HUES48 (cell line): Measurements from ENCODE around the gene SPATA16.

ENCODE experiments used
- H3K27ac ChIP-seq: one replicate; pipeline ENCODE4 v1.7.0; 2013; ENCODE audit warnings: low read depth, low read length, inconsistent platforms
- H3K27me3 ChIP-seq: 2 replicates; pipeline ENCODE4 v1.6.1; 2013; ENCODE audit warnings: mild to moderate bottlenecking, low read length; ENCODE audit not compliant: control insufficient read depth, insufficient read depth
- H3K36me3 ChIP-seq: 2 replicates; pipeline ENCODE4 v1.6.1; 2013; ENCODE audit warnings: low read length; ENCODE audit not compliant: control insufficient read depth, insufficient read depth
- H3K4me1 ChIP-seq: 2 replicates; pipeline ENCODE4 v1.6.1; 2013; ENCODE audit warnings: mild to moderate bottlenecking, low read length; ENCODE audit not compliant: control insufficient read depth, insufficient read depth
- H3K4me3 ChIP-seq: 2 replicates; pipeline ENCODE4 v1.5.1; 2013; ENCODE audit warnings: mild to moderate bottlenecking, low read depth, low read length
- H3K9ac ChIP-seq: 2 replicates; pipeline ENCODE4 v1.6.1; 2013; ENCODE audit warnings: mild to moderate bottlenecking, low read depth, low read length, moderate library complexity
- H3K9me3 ChIP-seq: 2 replicates; pipeline ENCODE4 v1.6.1; 2013; ENCODE audit warnings: low read length; ENCODE audit not compliant: control insufficient read depth, insufficient read depth

The SPATA16 gene

DNA sequence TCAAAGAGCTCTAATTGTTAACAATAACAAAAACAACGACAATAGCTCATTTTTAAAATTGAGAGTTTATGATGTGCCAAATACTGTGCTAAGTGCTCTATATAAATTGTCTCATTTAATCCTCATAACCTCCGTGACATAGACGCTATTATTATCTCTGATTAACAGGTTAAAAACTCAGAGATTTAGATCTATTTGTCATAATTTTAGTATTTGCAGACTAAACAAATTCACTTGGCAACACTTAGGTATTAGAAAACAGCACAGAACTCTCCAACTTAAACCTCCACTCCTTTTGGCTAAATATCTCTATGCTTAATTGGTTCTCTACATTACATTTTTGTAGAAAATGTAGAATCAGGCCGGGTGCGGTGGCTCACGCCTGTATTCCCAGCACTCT is 136.4 kb downstream of the SPATA16 start:
- H3K4me3 ChIP-seq: no peak overlapping the region
- peaks cover 36% of the 10 kb centered on the region for H3K4me1 ChIP-seq
- no peaks in the 10 kb centered on the region for H3K27me3 ChIP-seq
- no peaks in the 10 kb centered on the region for H3K9me3 ChIP-seq
- H3K9ac ChIP-seq: no peak overlapping the region
- H3K27ac ChIP-seq: no peak overlapping the region
- no peaks in the 10 kb centered on the region for H3K36me3 ChIP-seq

GRCh38 chr3:173003956-173004355 is 137.1 kb downstream of the SPATA16 start:
- Histone ChIP-seq H3K9ac (no peak overlapping the region), H3K36me3 (no peaks in the 10 kb centered on the region), H3K4me3 (no peak overlapping the region), H3K27me3 (no peaks in the 10 kb centered on the region), H3K9me3 (no peaks in the 10 kb centered on the region), H3K27ac (no peak overlapping the region), H3K4me1 (peaks cover 36% of the 10 kb centered on the region)

GRCh38 chr3:173003471-173003870 is 137.6 kb downstream of the SPATA16 start:
- Histone ChIP-seq H3K4me3 (no peak overlapping the region), H3K27ac (no peak overlapping the region), H3K9ac (no peak overlapping the region), H3K36me3 (no peaks in the 10 kb centered on the region), H3K4me1 (peaks cover 36% of the 10 kb centered on the region), H3K9me3 (no peaks in the 10 kb centered on the region), H3K27me3 (no peaks in the 10 kb centered on the region)

- H3K36me3 ChIP-seq: no peaks in the 10 kb centered on the region
- H3K9me3 ChIP-seq: no peaks in the 10 kb centered on the region
- H3K9ac ChIP-seq: no peak overlapping the region
- no peaks in the 10 kb centered on the region for H3K27me3 ChIP-seq
- H3K27ac ChIP-seq: no peak overlapping the region
- H3K4me3 ChIP-seq: no peak overlapping the region
- peaks cover 36% of the 10 kb centered on the region for H3K4me1 ChIP-seq
Measured at GRCh38 chr3:173001622-173002021, 139.4 kb downstream of the SPATA16 start.

DNA sequence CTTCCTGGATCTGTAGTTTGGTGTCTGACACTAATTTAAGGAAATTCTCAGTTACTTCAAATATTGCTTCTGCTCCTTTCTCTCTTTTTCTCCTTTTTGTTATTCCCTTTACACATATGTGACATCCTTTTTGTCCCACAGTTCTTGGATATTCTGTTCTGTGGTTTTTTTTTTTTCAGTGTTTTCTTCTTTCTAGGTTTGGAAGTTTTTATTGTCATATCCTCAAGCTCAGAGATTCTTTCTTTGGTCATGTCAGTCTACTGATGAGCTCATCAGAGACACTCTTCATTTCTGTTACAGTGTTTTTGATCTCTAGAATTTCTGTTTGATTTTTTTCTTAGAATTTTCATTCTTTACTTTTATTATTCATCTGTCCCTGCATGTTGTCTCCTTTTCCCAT is 140.5 kb downstream of the SPATA16 start:
- H3K4me1 ChIP-seq: peaks cover 36% of the 10 kb centered on the region

DNA sequence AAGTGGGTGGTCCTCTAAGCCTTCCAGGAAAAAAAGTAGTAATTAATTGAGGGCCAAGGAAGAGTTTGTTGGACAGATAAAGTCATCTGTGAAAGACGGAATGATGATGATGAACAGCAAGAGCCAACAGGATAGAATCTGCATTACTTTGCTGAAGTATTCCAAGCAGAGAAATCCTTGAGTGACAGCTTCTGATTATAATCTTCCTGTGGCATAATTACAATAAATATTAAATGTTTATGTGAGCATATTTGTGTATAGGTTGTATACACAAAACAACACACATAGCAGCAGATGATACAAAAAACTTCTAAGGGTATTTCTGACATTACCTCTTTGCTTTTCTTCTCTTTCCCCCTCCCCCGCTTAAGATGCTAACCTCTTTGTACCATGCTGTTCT is 147.6 kb downstream of the SPATA16 start:
- Histone ChIP-seq H3K27me3 (no peaks in the 10 kb centered on the region), H3K27ac (no peak overlapping the region), H3K36me3 (no peaks in the 10 kb centered on the region), H3K9ac (no peak overlapping the region), H3K9me3 (no peaks in the 10 kb centered on the region), H3K4me3 (no peak overlapping the region), H3K4me1 (peaks cover 22% of the 10 kb centered on the region)

More for the DNA sequence above, 140.5 kb downstream of the SPATA16 start:
- Histone ChIP-seq H3K9ac (no peak overlapping the region), H3K27ac (no peak overlapping the region), H3K36me3 (no peaks in the 10 kb centered on the region), H3K27me3 (no peaks in the 10 kb centered on the region), H3K9me3 (no peaks in the 10 kb centered on the region), H3K4me3 (no peak overlapping the region)

GRCh38 chr3:172991424-172991996 is 149.5 kb downstream of the SPATA16 start:
- Histone ChIP-seq H3K4me3 (no peak overlapping the region), H3K4me1 (peaks cover 22% of the 10 kb centered on the region), H3K9me3 (no peaks in the 10 kb centered on the region), H3K27me3 (no peaks in the 10 kb centered on the region), H3K36me3 (no peaks in the 10 kb centered on the region), H3K9ac (no peak overlapping the region), H3K27ac (no peak overlapping the region)

GRCh38 chr3:172989373-172989772 is 151.7 kb downstream of the SPATA16 start:
- no peaks in the 10 kb centered on the region for H3K36me3 ChIP-seq
- H3K4me1 ChIP-seq: peaks cover 22% of the 10 kb centered on the region
- H3K9ac ChIP-seq: no peak overlapping the region
- H3K27ac ChIP-seq: no peak overlapping the region
- H3K27me3 ChIP-seq: no peaks in the 10 kb centered on the region
- no peaks in the 10 kb centered on the region for H3K9me3 ChIP-seq
- no peak overlapping the region for H3K4me3 ChIP-seq

DNA sequence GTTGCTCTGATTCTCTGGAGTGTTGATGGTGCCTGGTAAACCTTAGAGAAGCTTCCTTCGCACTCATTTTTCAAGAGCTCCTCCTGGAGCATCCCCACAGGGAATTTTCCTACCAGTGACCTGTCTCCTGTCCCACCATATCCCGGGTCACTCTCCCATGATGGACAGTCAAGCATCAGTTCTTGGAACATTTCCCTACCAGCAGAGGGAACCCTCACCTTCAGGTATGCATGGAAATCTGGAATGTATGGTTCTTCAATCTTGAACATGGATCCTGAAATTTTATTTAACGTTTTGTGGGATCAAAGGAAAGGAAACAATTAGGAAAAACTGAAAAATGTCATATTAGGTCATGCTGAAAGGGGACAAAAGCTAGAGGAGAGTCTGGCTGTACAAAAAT is 153.8 kb downstream of the SPATA16 start:
- Histone ChIP-seq H3K27me3 (no peaks in the 10 kb centered on the region), H3K4me3 (no peak overlapping the region), H3K9me3 (no peaks in the 10 kb centered on the region), H3K27ac (no peak overlapping the region), H3K4me1 (peaks cover 7% of the 10 kb centered on the region), H3K9ac (no peak overlapping the region), H3K36me3 (no peaks in the 10 kb centered on the region)

DNA sequence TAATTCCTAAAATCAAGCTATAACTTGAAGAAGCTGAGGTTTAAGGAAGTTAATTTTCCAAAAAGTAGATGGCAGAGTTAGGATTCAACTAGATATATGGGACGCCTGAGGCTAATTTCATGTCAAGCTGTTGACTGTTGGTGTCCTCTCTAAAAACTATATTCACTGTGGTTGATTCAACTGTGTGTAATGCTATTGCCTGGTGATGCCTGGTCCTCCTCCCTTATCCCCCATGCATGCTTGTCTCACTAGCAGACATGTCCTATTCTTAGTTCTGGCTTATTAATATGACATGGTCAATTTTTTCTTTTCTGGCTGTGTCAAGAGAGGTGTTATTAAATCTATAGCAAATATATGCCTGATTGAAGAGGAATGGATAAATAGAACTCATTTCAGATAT is 156.1 kb downstream of the SPATA16 start:
- H3K27me3 ChIP-seq: no peaks in the 10 kb centered on the region
- H3K9me3 ChIP-seq: no peaks in the 10 kb centered on the region
- H3K4me3 ChIP-seq: no peak overlapping the region

GRCh38 chr3:172982736-172983364 is 158.2 kb downstream of the SPATA16 start:
- Histone ChIP-seq H3K27ac (no peak overlapping the region), H3K27me3 (no peaks in the 10 kb centered on the region), H3K4me1 (no peaks in the 10 kb centered on the region), H3K9ac (no peak overlapping the region), H3K4me3 (no peak overlapping the region), H3K9me3 (no peaks in the 10 kb centered on the region), H3K36me3 (no peaks in the 10 kb centered on the region)

More for the DNA sequence above, 156.1 kb downstream of the SPATA16 start:
- no peaks in the 10 kb centered on the region for H3K4me1 ChIP-seq
- H3K9ac ChIP-seq: no peak overlapping the region
- H3K27ac ChIP-seq: no peak overlapping the region
- H3K36me3 ChIP-seq: no peaks in the 10 kb centered on the region
